GM10266 (cell line): ENCODE data around the gene BTN2A1.
"Not testable (repeated sequence)": the region's sequence is repeated elsewhere in the genome, so short reads cannot be mapped to it uniquely, and the experiment has no call there.

Experiments used
- DNase-seq: peaks from one replicate; pipeline ENCODE4 v3.0.0; 2012; ENCODE audit errors: extremely low spot score
- CTCF ChIP-seq: IDR thresholded peaks from 2 replicates; pipeline ENCODE4 v1.5.1; 2012; ENCODE audit warnings: mild to moderate bottlenecking, low read depth; ENCODE audit not compliant: control insufficient read depth, insufficient read depth; ENCODE audit errors: missing control alignments

The BTN2A1 gene

GRCh38 chr6:26426691-26427450 is 30.9 kb upstream of the BTN2A1 start:
- no peak for TF ChIP-seq CTCF
- no peak for DNase-seq

DNA sequence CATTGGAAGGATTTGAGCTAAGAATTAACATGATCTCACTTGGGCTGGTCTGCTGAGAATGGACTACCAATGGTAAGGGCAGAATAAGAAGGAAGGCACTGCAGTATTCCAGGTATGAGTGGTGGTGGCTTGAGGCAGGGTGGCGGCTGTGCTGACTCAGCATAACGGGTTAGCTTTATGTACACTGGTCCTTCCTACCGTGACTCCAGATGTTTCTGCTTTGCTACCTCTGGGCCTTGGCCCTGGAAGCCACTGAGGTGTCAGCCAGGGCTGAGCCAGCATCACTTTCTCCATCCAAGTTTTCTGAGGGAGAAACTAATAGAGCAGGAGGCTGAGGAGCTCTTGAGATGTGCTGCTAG is 30.3 kb upstream of the BTN2A1 start:
- no peak for DNase-seq
- no peak for TF ChIP-seq CTCF

DNA sequence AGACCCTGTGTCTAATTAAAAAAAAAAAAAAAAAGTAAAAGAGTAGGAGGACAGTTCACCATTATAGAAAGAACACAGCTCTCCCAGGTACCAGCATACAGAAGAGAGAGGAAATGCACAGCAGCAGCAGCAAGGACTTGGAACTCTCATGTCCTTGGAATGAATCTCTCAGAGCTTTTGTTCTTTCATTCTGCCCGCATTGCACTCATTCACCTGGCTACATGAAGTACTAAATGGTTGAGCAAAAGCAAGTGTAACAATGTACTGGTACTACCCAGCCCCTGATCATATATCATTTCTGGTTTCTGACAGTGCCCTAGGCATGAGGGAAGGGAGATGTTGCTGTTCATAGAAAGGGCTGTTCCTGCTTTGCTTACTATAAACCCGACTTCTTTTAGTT is 29.5 kb upstream of the BTN2A1 start:
- no peak for DNase-seq
- TF ChIP-seq CTCF: no peak

GRCh38 chr6:26430787-26431186 is 27.0 kb upstream of the BTN2A1 start:
- TF ChIP-seq CTCF: no peak
- DNase-seq: no peak

DNA sequence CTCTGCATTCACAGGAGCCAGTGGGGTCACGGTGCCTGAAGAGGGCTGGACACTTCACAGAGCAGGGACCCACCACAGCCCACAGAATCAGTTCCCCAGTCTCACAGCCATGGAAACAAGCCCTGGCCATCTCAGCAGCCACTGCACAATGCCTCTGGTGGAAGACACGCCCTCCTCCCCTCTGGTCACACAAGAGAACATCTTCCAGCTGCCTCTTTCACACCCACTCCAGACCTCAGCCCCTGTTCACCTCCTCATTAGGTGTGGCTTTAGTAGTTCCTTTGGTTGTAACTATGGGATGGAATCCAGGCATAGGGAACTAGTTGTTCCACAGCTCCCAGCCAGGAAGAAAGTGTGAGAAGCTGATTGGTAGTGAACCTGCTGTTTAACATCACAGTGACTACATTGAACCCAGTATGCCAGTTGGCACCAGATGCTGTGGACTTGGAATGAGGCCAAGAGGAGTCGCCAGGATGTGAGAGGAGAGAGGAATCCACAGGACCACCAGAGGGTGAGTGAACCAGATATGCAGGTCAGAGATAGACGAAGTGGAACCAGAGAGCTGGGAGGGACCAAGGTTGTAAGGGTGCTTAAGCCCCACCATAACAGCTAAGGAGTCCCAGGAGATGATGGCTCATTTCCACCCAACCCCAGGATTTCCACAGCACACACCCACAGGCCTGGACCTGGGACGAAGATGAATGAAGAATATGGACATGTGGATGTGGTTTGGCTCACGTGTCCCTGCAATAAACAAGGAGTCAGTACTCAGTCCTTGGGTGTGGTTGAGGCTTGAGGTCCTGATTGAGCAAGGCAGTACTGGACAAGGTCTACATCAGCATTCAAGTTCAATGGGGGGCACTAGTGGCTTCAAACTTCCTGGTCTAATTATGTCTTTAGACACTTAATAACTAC is 26.2 kb upstream of the BTN2A1 start:
- no peak for TF ChIP-seq CTCF
- DNase-seq: no peak

DNA sequence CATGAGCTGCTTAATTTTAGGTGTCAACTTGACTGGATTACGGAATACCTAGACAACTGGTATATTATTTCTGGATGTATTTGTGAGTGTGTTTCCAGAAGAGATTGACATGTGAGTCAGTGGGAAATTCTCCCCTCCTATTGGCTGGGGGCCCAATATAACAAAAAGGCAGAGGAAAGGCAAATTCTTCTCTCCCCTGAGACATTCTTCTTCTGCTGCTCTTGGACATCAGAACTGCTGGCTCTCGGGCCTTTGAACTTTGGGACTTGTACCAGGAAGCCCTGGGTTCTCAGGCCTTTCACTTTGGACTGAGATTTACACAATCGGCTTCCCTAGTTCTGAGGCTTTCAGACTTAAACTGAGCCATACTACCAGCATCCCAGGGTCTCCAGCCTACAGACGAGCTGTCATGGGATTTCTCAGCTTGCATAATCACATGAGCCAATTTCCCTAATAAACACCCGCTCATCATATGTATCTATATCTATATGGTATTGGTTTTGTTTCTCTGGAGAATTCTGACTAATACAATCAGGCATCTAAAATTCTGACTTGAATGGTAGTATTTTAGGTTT is 25.0 kb upstream of the BTN2A1 start:
- no peak for DNase-seq
- no peak for TF ChIP-seq CTCF

DNA sequence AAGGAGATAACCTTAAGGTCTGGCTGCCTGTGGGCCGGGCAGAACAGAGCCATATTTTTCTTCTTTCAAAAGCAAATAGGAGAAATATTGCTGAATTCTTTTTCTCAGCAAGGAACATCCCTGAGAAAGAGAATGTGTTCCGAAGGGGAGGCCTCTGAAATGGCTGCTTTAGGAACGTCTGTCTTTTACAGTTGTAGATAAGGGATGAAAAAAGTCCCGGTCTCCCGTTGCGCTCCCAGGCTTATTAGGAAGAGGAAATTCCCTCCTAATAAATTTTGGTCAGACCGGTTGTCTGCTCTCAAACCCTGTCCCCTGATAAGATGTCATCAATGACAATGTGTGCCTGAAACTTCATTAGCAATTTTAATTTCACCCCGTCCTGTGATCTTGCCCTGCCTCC is 24.1 kb upstream of the BTN2A1 start:
- not testable (repeated sequence) for DNase-seq
